SK-MEL-5 (cell line): ENCODE results near the gene MLLT10. TPM values are rescaled to one million over a fixed set of nuclear protein-coding genes. Genes with fewer than 3 reads are reported as not detected.

ENCODE experiments used
- DNase-seq: peaks from one replicate; pipeline ENCODE4 v3.0.0-alpha.2; 2016; ENCODE audit warnings: low read depth, low spot score
- in situ Hi-C: cut with HindIII; loops from 2 replicates; pipeline ENCODE4 v1.10.0; 2016; ENCODE audit warnings: low sequenced_read_pairs, high pct_unique_total_duplicates, low pct_unique_long_range_greater_than_20kb
- total RNA-seq: library from RNA; depleted of rRNA; stranded (reverse); fragments of >200 nt; shearing (Covaris generic); gene quantifications from 2 replicates; pipeline ENCODE4 v1.2.3, GENCODE V29; 2014

MLLT10 gene
- total RNA-seq, 1 experiment from 2014 or later = 24.8 TPM

DNA sequence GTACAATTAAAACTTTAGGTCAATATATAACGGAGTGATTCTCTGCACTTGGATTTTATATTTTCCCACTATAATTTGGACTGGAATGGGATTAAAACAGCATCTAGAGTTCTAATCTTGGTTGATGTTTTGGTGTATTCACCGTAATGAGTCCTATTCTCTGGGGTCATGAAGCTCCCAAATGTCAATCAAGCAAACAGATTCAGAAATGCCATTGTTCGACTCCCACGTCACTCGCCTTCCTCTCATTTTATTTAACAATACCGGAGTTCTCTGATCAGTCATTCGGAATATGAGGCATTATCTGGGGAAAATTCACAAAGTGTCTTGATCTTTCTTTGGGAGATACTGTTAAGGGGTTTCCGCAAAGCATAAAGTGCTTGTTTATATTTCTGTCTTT lies 35.0 kb upstream of the MLLT10 start:
- no peak for DNase-seq
- in situ Hi-C loops = no loop called here

DNA sequence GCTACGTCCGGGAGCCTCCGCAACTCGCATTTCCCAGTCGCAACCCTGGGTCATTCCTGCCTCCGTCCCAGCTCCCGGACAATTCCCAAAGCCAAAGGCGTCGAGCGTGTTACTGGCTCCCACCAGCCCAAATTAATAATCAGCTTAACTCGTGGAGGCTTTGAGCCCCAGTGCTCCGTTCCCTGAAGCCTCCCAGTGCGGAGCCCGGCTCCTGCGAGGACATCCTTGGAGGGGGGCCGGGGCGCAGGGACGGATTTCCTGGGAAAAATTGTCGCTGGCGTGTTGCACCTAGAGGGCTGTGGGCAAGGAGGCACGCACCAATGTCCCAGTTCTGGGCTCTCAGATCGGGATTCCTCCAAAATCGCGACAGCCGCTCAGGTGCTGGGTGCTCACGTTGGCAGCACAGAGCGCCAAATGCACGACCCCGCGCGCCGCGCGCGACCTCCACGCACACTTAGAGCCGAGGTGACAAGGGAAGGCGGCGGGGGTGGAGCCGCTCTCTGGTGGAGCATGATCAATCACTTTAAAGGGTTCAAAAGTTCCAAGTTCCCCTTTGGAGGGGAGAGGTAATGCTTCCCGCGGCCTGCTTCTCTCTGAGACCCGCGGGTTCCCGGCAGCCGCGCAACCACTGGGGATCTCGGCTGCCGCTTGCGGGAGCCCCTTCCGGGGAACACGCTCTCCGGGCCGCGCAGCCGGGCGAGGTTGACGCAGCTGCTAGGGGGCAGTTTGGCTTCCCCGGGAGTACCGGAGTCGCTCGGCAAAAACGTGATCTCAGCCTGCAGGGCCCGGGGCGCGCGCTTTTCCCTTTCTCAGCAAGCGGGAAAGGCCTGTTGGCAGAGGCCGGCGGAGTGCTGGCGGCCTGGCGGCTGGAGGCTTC lies 34.1 kb upstream of the MLLT10 start:
- in situ Hi-C loops = no loop called here
- DNase-seq = no peak

GRCh38 chr10:21500578-21500910 lies 33.5 kb upstream of the MLLT10 start:
- in situ Hi-C loops = no loop called here
- DNase-seq = no peak

GRCh38 chr10:21501091-21501490 lies 32.9 kb upstream of the MLLT10 start:
- no peak for DNase-seq
- in situ Hi-C loops = no loop called here

- in situ Hi-C loops = no loop called here
- DNase-seq = no peak
These were observed 32.2 kb upstream of the MLLT10 start for GRCh38 chr10:21501731-21502347.

GRCh38 chr10:21502348-21502740 lies 31.7 kb upstream of the MLLT10 start:
- DNase-seq = no peak
- in situ Hi-C loops = no loop called here

- DNase-seq = no peak
- in situ Hi-C loops = no loop called here
These were observed 30.5 kb upstream of the MLLT10 start for GRCh38 chr10:21503542-21503941.

- DNase-seq = no peak
- in situ Hi-C loops = no loop called here
These were observed 28.2 kb upstream of the MLLT10 start for GRCh38 chr10:21505711-21506278.

DNA sequence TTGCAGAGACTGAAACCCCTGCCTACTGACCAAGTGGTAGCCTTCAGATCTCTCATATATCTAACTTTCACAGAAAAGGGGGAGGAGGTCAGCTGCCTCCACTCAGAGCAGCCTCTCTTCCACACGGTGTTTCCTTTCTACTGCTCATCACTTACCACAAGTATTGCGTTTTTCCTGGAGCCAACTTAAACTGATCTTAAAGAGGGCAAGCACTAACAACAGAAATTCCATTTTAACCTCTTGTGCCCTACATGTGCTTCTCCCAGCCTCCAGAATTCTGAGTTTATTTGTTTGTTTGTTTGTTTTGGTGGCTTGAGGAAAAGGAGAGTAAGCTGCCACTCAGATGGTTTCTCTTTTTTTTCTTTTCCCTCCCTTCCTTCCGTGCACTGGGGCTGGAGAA lies 27.7 kb upstream of the MLLT10 start:
- in situ Hi-C loops = no loop called here
- no peak for DNase-seq

DNA sequence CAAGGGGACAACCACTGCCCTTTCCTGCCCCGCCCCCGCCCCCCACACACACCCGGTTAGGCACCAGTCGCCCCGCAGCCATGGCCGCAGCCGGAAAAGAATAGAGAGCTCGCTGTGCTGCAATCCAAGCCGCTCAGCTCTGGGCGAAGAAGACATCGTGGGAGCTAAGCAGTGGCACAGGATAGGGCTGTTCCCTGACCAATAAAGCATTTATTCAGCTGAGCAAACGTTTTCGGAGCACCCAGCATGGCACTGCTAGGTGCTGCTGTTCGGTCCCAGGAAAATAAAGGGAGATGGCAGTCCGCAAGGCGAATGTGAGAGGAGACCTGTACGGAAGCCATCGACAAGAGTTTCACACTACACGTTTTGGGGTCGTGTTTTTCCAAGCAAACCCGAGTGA lies 26.9 kb upstream of the MLLT10 start:
- DNase-seq = no peak
- in situ Hi-C loops = no loop called here

- no peak for DNase-seq
- in situ Hi-C loops = no loop called here
These were observed 25.2 kb upstream of the MLLT10 start for GRCh38 chr10:21508706-21509331.

DNA sequence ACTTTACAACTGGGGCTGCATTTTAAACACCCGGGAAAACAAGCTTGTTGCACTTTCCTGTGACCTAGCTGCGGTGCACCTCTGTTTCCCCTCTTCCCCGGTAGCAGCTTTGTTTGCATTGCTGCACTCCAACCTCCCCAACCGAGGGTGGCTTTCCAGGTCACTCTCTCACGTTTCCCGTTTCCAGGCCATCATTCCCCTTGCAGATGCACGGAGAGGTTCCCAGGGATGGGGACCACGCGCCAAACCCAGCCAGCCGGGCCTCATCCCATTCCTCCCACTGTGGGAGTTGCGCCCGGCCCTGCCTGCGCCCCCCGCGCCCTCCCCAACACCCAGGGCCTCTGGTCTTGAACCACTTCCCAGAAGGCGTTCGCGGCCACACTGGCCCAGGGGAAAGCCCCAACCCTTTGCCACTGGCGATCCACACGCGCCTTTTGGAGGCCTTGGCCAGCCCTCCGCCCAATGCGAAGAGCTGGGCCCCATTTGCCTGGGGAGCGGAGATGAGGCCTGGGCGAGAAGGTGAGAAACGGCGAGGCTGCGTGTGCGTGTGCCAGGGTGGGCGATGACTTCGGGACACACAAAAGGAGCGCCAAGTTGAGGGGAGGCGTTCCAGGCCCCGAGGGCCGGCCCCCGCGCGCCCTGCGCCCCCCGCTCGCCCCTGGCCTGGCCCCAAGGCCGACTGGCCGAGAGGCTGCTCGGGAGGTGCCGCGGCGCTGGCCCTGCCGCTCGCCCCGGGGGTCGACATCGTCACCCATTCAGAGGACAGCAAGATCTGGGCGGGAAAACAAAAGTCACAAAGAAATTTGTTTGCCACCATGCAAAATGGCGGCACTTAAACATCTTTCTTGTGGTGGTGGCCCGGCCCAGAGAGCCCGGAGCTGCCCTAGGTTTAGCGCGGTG lies 24.4 kb upstream of the MLLT10 start:
- in situ Hi-C loops = no loop called here
- DNase-seq = no peak

GRCh38 chr10:21510241-21511094 lies 23.6 kb upstream of the MLLT10 start:
- in situ Hi-C loops = no loop called here

GRCh38 chr10:21511095-21511570 lies 22.9 kb upstream of the MLLT10 start:
- in situ Hi-C loops = no loop called here
- no peak for DNase-seq

More at GRCh38 chr10:21510241-21511094, 23.6 kb upstream of the MLLT10 start:
- DNase-seq = no peak

- in situ Hi-C loops = no loop called here
- DNase-seq = no peak
These were observed 22.0 kb upstream of the MLLT10 start for GRCh38 chr10:21511946-21512572.
